Measurements from ENCODE around the gene BNIP2. TPM values are rescaled to one million over a fixed set of nuclear protein-coding genes. Genes with fewer than 3 reads are reported as not detected.

The BNIP2 gene
- total RNA-seq, 1 donor from 2014 or later: 113 TPM

- DNase-seq (ENCODE audit: low read depth): no peak
- H3K4me3 ChIP-seq (ENCODE audit: low read depth, low read length): no peak overlapping the region
These were observed 3.3 kb downstream of the BNIP2 start for GRCh38 chr15:59685737-59686297.

GRCh38 chr15:59680870-59681269, 8.2 kb downstream of the BNIP2 start:
- TF ChIP-seq CTCF (IDR thresholded peaks at IDR 0.05; ENCODE audit: insufficient read depth, low read length, poor library complexity, severe bottlenecking): no peak
- Histone ChIP-seq H3K4me3 (ENCODE audit: low read depth, low read length) (no peak overlapping the region), H3K27me3 (ENCODE audit: control insufficient read depth, insufficient read depth, low read length) (no peaks in the 10 kb centered on the region), H3K36me3 (ENCODE audit: control insufficient read depth, insufficient read depth, low read length) (peaks cover 1% of the 10 kb centered on the region)
- DNase-seq (ENCODE audit: low read depth): no peak

More at GRCh38 chr15:59685737-59686297, 3.3 kb downstream of the BNIP2 start:
- H3K27me3 ChIP-seq (ENCODE audit: control insufficient read depth, insufficient read depth, low read length): no peaks in the 10 kb centered on the region
- H3K36me3 ChIP-seq (ENCODE audit: control insufficient read depth, insufficient read depth, low read length): no peaks in the 10 kb centered on the region
- TF ChIP-seq CTCF (IDR thresholded peaks at IDR 0.05; ENCODE audit: insufficient read depth, low read length, poor library complexity, severe bottlenecking): no peak

DNA sequence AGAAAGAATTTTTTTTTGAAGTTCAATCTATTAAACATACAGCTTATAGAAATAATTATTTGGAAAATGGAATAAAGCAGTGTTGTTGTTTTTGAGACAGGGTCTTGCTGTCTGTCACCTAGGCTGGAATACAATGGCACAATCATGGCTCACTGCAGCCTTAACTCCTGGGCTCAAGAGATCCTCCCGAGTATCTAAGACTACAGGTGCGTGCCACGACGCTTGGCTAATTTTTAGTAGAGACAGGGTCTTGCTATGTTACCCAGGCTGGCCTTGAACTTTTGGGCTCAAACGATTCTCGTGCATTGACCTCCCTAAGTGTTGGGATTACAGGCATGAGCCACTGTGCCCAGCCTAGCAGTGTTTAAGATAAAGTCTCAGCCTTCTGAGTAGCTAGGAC, 8.8 kb downstream of the BNIP2 start:
- Histone ChIP-seq H3K27me3 (ENCODE audit: control insufficient read depth, insufficient read depth, low read length) (no peaks in the 10 kb centered on the region), H3K4me3 (ENCODE audit: low read depth, low read length) (no peak overlapping the region), H3K36me3 (ENCODE audit: control insufficient read depth, insufficient read depth, low read length) (peaks cover 1% of the 10 kb centered on the region)
- no peak for DNase-seq (ENCODE audit: low read depth)
- no peak for TF ChIP-seq CTCF (IDR thresholded peaks at IDR 0.05; ENCODE audit: insufficient read depth, low read length, poor library complexity, severe bottlenecking)

- no peak for DNase-seq (ENCODE audit: low read depth)
- Histone ChIP-seq H3K4me3 (ENCODE audit: low read depth, low read length) (no peak overlapping the region), H3K27me3 (ENCODE audit: control insufficient read depth, insufficient read depth, low read length) (no peaks in the 10 kb centered on the region), H3K36me3 (ENCODE audit: control insufficient read depth, insufficient read depth, low read length) (peaks cover 1% of the 10 kb centered on the region)
- TF ChIP-seq CTCF (IDR thresholded peaks at IDR 0.05; ENCODE audit: insufficient read depth, low read length, poor library complexity, severe bottlenecking): no peak
These were observed 10.5 kb downstream of the BNIP2 start for GRCh38 chr15:59678620-59679019.

- no peaks in the 10 kb centered on the region for H3K27me3 ChIP-seq (ENCODE audit: control insufficient read depth, insufficient read depth, low read length)
- no peak for TF ChIP-seq CTCF (IDR thresholded peaks at IDR 0.05; ENCODE audit: insufficient read depth, low read length, poor library complexity, severe bottlenecking)
- H3K4me3 ChIP-seq (ENCODE audit: low read depth, low read length): no peak overlapping the region
- peaks cover 1% of the 10 kb centered on the region for H3K36me3 ChIP-seq (ENCODE audit: control insufficient read depth, insufficient read depth, low read length)
- no peak for DNase-seq (ENCODE audit: low read depth)
These were observed 10.9 kb downstream of the BNIP2 start for GRCh38 chr15:59678172-59678571.

GRCh38 chr15:59676565-59676964, 12.6 kb downstream of the BNIP2 start:
- no peak for DNase-seq (ENCODE audit: low read depth)
- TF ChIP-seq CTCF (IDR thresholded peaks at IDR 0.05; ENCODE audit: insufficient read depth, low read length, poor library complexity, severe bottlenecking): no peak
- H3K4me3 ChIP-seq (ENCODE audit: low read depth, low read length): no peak overlapping the region
- H3K27me3 ChIP-seq (ENCODE audit: control insufficient read depth, insufficient read depth, low read length): no peaks in the 10 kb centered on the region
- peaks cover 1% of the 10 kb centered on the region for H3K36me3 ChIP-seq (ENCODE audit: control insufficient read depth, insufficient read depth, low read length)
